Measurements from ENCODE around the gene PAM.

- TF ChIP-seq YY1 (IDR thresholded peaks at IDR 0.05; ENCODE audit: insufficient read depth, insufficient read length) (no peak), ZNF274 (IDR thresholded peaks at IDR 0.05; ENCODE audit: low read depth, low read length) (no peak)
Observed at GRCh38 chr5:102971676-102972293, 216.7 kb downstream of the PAM start.
